ENCODE results near the gene UVSSA. TPM values are rescaled to one million over a fixed set of nuclear protein-coding genes. Genes with fewer than 3 reads are reported as not detected.

Gene UVSSA
- total RNA-seq, 3 donors from 2014 or later, result 13.9 to 22.9 (median 14.3) TPM

DNA sequence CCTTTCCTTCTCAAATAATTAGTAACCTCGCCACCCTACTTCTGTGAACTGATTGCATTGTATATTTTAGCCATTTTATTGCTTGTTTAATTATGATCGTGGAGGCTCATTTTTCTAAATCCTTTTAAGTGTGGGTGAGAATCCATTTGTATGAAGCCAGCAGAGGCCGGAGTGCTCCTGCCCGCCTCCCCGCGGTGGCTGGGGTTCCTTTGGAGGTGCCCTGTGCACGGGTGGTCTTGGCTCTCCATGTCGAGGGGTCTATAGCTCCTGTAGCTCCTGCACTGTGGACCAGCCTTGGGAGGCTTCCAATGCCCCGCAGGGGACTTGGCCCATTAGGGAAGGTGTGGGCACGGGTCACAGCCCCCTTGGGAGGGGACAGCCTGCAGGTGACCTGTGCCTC is 15.0 kb downstream of the UVSSA start:
- no peak for DNase-seq (ENCODE audit: low spot score in 2 of 2)
- H3K27ac ChIP-seq, result no peak overlapping the region
- no peak overlapping the region for H3K4me3 ChIP-seq
- H3K9me3 ChIP-seq, result no peaks in the 10 kb centered on the region
- H3K36me3 ChIP-seq, result no peaks in the 10 kb centered on the region
- TF ChIP-seq POLR2A (IDR thresholded peaks at IDR 0.05) (no peak), POLR2AphosphoS5 (IDR thresholded peaks at IDR 0.05) (no peak)
- TF ChIP-seq, protein P1, sequence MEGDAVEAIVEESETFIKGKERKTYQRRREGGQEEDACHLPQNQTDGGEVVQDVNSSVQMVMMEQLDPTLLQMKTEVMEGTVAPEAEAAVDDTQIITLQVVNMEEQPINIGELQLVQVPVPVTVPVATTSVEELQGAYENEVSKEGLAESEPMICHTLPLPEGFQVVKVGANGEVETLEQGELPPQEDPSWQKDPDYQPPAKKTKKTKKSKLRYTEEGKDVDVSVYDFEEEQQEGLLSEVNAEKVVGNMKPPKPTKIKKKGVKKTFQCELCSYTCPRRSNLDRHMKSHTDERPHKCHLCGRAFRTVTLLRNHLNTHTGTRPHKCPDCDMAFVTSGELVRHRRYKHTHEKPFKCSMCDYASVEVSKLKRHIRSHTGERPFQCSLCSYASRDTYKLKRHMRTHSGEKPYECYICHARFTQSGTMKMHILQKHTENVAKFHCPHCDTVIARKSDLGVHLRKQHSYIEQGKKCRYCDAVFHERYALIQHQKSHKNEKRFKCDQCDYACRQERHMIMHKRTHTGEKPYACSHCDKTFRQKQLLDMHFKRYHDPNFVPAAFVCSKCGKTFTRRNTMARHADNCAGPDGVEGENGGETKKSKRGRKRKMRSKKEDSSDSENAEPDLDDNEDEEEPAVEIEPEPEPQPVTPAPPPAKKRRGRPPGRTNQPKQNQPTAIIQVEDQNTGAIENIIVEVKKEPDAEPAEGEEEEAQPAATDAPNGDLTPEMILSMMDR (IDR thresholded peaks at IDR 0.05), result no peak
- intact Hi-C loops (cut with DNase I; ENCODE audit: low total_unique reads), result no loop called here
- no peaks in the 10 kb centered on the region for H3K27me3 ChIP-seq
- H3K4me1 ChIP-seq, result no peaks in the 10 kb centered on the region

DNA sequence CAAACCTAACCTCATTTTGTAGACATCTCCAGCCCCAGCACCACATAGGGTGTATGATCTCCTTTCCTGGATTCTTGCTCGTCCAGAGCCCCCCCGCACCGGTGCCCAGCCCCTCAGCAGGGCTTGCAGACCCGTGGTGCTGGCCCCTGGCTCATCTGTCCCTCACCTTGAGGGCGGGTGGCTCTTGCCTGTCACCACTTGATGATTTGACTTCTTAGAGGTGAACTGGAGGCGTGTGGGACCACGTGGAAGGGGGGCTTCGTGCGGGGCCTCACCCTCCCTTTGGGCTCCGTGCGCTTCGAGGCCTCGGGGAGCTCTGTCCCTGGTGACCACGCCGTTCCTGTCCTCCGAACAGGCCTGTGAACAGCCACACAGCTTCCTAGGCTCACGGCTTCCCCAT is 15.5 kb downstream of the UVSSA start:
- Histone ChIP-seq H3K27ac (no peak overlapping the region), H3K9me3 (no peaks in the 10 kb centered on the region), H3K4me1 (no peaks in the 10 kb centered on the region), H3K36me3 (no peaks in the 10 kb centered on the region), H3K4me3 (no peak overlapping the region), H3K27me3 (no peaks in the 10 kb centered on the region)
- TF ChIP-seq POLR2AphosphoS5 (IDR thresholded peaks at IDR 0.05), result no peak
- TF ChIP-seq, protein P1 (IDR thresholded peaks at IDR 0.05), result no peak
- no peak for TF ChIP-seq POLR2A (IDR thresholded peaks at IDR 0.05)
- intact Hi-C loops (cut with DNase I; ENCODE audit: low total_unique reads), result no loop called here
- no peak for DNase-seq (ENCODE audit: low spot score in 2 of 2)

DNA sequence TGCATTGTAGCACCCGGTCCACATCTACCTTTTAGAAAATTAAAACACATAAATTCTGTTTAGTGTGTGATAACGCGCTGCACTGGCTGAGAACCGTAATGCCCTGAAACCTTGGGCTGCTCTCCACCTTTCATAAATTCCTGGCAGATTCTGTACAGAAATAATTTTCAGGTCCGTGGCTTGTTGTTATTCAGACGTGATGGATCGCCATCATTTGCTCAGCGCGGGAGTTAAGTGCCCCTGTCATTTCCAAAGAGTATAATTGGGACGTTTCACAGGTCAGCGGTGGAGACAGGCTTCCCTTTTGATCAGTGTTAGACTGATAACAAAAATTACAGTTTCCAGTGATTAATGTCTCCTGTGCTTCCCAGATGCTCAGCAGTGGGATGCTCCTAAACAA is 16.5 kb downstream of the UVSSA start:
- Histone ChIP-seq H3K4me3 (no peak overlapping the region), H3K36me3 (no peaks in the 10 kb centered on the region), H3K9me3 (no peaks in the 10 kb centered on the region), H3K4me1 (no peaks in the 10 kb centered on the region), H3K27me3 (no peaks in the 10 kb centered on the region), H3K27ac (no peak overlapping the region)
- TF ChIP-seq, protein P1 (IDR thresholded peaks at IDR 0.05), result no peak
- TF ChIP-seq POLR2AphosphoS5 (IDR thresholded peaks at IDR 0.05), result no peak
- no peak for TF ChIP-seq POLR2A (IDR thresholded peaks at IDR 0.05)
- DNase-seq (ENCODE audit: low spot score in 2 of 2), result no peak
- intact Hi-C loops (cut with DNase I; ENCODE audit: low total_unique reads), result no loop called here

DNA sequence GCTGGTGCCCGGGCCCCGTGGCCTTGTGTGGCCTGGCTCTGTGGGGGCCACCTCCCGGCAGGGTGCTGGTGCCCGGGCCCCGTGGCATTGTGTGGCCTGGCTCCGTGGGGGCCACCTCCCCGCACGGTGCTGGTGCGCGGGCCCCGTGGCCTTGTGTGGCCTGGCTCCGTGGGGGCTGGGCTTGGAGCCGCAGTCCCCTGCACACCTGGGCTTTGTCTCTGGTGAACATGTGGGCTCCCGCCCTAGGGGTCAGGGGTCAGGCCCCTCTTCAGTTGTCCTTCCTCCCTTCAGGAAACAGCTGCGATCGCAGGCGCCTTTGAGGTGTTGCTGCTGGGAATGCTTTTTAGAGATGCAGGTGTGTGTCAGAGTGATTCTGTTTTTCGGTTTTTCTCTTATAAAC is 17.2 kb downstream of the UVSSA start:
- Histone ChIP-seq H3K4me3 (no peak overlapping the region), H3K27ac (no peak overlapping the region), H3K9me3 (no peaks in the 10 kb centered on the region), H3K36me3 (no peaks in the 10 kb centered on the region), H3K27me3 (no peaks in the 10 kb centered on the region), H3K4me1 (no peaks in the 10 kb centered on the region)
- DNase-seq (ENCODE audit: low spot score in 2 of 2), result no peak
- TF ChIP-seq, protein P1 (IDR thresholded peaks at IDR 0.05), result no peak
- no peak for TF ChIP-seq POLR2A (IDR thresholded peaks at IDR 0.05)
- TF ChIP-seq POLR2AphosphoS5 (IDR thresholded peaks at IDR 0.05), result no peak
- intact Hi-C loops (cut with DNase I; ENCODE audit: low total_unique reads), result no loop called here

DNA sequence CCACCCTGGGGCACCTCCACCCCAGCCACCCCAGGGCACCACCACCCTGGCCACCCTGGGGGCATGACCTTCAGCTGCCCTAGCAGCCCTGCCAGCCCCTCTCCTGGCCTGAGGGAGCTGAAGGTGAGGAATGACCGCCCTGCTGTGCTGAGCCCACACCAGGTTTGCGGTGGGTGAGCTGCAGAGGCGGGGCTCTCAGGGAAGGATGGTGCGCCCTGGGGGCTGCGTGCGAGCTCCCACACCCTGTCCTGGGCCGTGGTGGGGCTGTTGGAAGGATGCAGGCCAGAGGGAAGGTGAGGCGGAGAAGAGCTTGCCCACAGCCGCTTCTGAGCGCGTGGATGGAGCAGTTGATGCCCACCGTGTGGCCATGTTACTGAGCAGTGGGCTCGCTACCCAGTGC is 17.7 kb downstream of the UVSSA start:
- TF ChIP-seq POLR2A (IDR thresholded peaks at IDR 0.05) (no peak), POLR2AphosphoS5 (IDR thresholded peaks at IDR 0.05) (no peak)
- TF ChIP-seq, protein P1 (IDR thresholded peaks at IDR 0.05), result no peak
- no peaks in the 10 kb centered on the region for H3K27me3 ChIP-seq
- intact Hi-C loops (cut with DNase I; ENCODE audit: low total_unique reads), result no loop called here
- H3K4me3 ChIP-seq, result no peak overlapping the region
- no peaks in the 10 kb centered on the region for H3K9me3 ChIP-seq
- no peaks in the 10 kb centered on the region for H3K4me1 ChIP-seq
- no peak for DNase-seq (ENCODE audit: low spot score in 2 of 2)
- peak overlapping the region; percentile 57 to 59 for H3K27ac ChIP-seq
- H3K36me3 ChIP-seq, result no peaks in the 10 kb centered on the region

All from breast epithelium (tissue), 4 donors.